Mesodermal cell (in vitro differentiated cells): ENCODE measurements around the gene NOP10. TPM values are rescaled to one million over a fixed set of nuclear protein-coding genes. Genes with fewer than 3 reads are reported as not detected.
"Not testable (repeated sequence)": the region's sequence is repeated elsewhere in the genome, so short reads cannot be mapped to it uniquely, and the experiment has no call there.

Experiments
- H3K27ac ChIP-seq: 2 replicates; pipeline ENCODE4 v1.7.0; 2013; ENCODE audit warnings: mild to moderate bottlenecking, low read depth, low read length, moderate library complexity; ENCODE audit not compliant: severe bottlenecking
- H3K36me3 ChIP-seq: 2 replicates; pipeline ENCODE4 v1.7.1; 2013; ENCODE audit warnings: mild to moderate bottlenecking, low read length, moderate library complexity; ENCODE audit not compliant: control insufficient read depth, insufficient read depth
- H3K4me1 ChIP-seq: one replicate; pipeline ENCODE4 v1.7.1; 2013; ENCODE audit warnings: mild to moderate bottlenecking, low read length; ENCODE audit not compliant: insufficient read depth, control insufficient read depth, poor library complexity, severe bottlenecking
- H3K4me3 ChIP-seq: 2 replicates; pipeline ENCODE4 v1.7.0; 2013; ENCODE audit warnings: low read length, control low read depth, mild to moderate bottlenecking; ENCODE audit not compliant: insufficient read depth, poor library complexity, severe bottlenecking; ENCODE audit errors: extremely low read depth
- H3K9me3 ChIP-seq: 2 replicates; pipeline ENCODE4 v1.7.1; 2013; ENCODE audit warnings: mild to moderate bottlenecking, low read length, moderate library complexity; ENCODE audit not compliant: control insufficient read depth
- WGBS, 2 experiments: methylation state at CpG; one replicate each; pipeline ENCODE4 v1.1.5; 2013; ENCODE audit warnings: missing lambda C conversion rate in 2 of 2; ENCODE audit not compliant: insufficient coverage in 2 of 2; 5-methylcytosine and 5-hydroxymethylcytosine counted together
- polyA plus RNA-seq, 2 experiments: library from polyadenylated mRNA; stranded (reverse); fragments of 50-300 nt; gene quantifications; one replicate each; pipeline ENCODE4 v1.2.3, GENCODE V29; 2013

Gene NOP10
- 297 TPM for polyA plus RNA-seq (2013, experiment 1 of 2)
- 259 TPM for polyA plus RNA-seq (2013, experiment 2 of 2)

GRCh38 chr15:34342737-34343575 is at the start of gene NOP10, which contains the start of gene NUTM1:
NOP10 (minus strand) TSS chr15:34343136; CDS start chr15:34343073, 63 bp downstream.
NUTM1 (plus strand) TSS chr15:34343315; CDS start chr15:34343697, 382 bp downstream.
- 0% methylated on average over 31 to 33 of the region's 38 CpGs for WGBS, 2 experiments
- Histone ChIP-seq H3K4me3 (peak within 1 kb of the TSS; percentile 78), H3K36me3 (peaks cover 34% of the 10 kb centered on the region), H3K9me3 (no peaks in the 10 kb centered on the region), H3K4me1 (no peaks in the 10 kb centered on the region), H3K27ac (peak within 1 kb of the TSS; percentile 80)

GRCh38 chr15:34389594-34390086 is 46.7 kb upstream of the NOP10 start:
- not testable (repeated sequence) for H3K36me3 ChIP-seq, H3K4me1 ChIP-seq, H3K4me3 ChIP-seq, H3K9me3 ChIP-seq, H3K27ac ChIP-seq
- no CpG with 5 or more reads among the region's 16 CpGs for WGBS, 2 experiments

GRCh38 chr15:34381829-34382521 is 39.0 kb upstream of the NOP10 start:
- H3K36me3 ChIP-seq, H3K4me1 ChIP-seq, H3K9me3 ChIP-seq, H3K4me3 ChIP-seq, H3K27ac ChIP-seq: not testable (repeated sequence)
- no CpG with 5 or more reads among the region's 19 CpGs for WGBS, 2 experiments

- not testable (repeated sequence) for H3K36me3 ChIP-seq, H3K9me3 ChIP-seq, H3K4me1 ChIP-seq, H3K4me3 ChIP-seq, H3K27ac ChIP-seq
- WGBS, 2 experiments, result 90% methylated on average over 2 to 3 of the region's 4 CpGs
Observed at GRCh38 chr15:34380491-34380890, 37.6 kb upstream of the NOP10 start.

GRCh38 chr15:34376856-34377255 is 33.9 kb upstream of the NOP10 start:
- Histone ChIP-seq H3K4me1 (no peaks in the 10 kb centered on the region), H3K9me3 (no peaks in the 10 kb centered on the region), H3K27ac (no peak overlapping the region), H3K4me3 (no peak overlapping the region), H3K36me3 (no peaks in the 10 kb centered on the region)
- WGBS, 2 experiments, result 100% methylated on average over 1 to 2 of the region's 2 CpGs

- 100% methylated on average over 1 of the region's 2 CpGs; no CpG with 5 or more reads in 1 of the 2 experiments for WGBS, 2 experiments
- H3K9me3 ChIP-seq, H3K27ac ChIP-seq, H3K36me3 ChIP-seq, H3K4me1 ChIP-seq, H3K4me3 ChIP-seq: not testable (repeated sequence)
Observed at GRCh38 chr15:34375541-34375940, 32.6 kb upstream of the NOP10 start.

GRCh38 chr15:34374816-34375215 is 31.9 kb upstream of the NOP10 start:
- Histone ChIP-seq H3K9me3 (no peaks in the 10 kb centered on the region), H3K36me3 (no peaks in the 10 kb centered on the region), H3K4me1 (no peaks in the 10 kb centered on the region), H3K4me3 (no peak overlapping the region), H3K27ac (no peak overlapping the region)
- no CpG with 5 or more reads among the region's 2 CpGs for WGBS, 2 experiments

- no peaks in the 10 kb centered on the region for H3K9me3 ChIP-seq
- H3K36me3 ChIP-seq, result no peaks in the 10 kb centered on the region
- 88 to 97% methylated on average over 8 of the region's 8 CpGs for WGBS, 2 experiments
- no peak overlapping the region for H3K27ac ChIP-seq
- H3K4me3 ChIP-seq, result no peak overlapping the region
- H3K4me1 ChIP-seq, result no peaks in the 10 kb centered on the region
Observed at GRCh38 chr15:34373951-34374350, 31.0 kb upstream of the NOP10 start.

GRCh38 chr15:34370643-34371042 is 27.7 kb upstream of the NOP10 start:
- Histone ChIP-seq H3K4me3 (no peak overlapping the region), H3K36me3 (no peaks in the 10 kb centered on the region), H3K4me1 (no peaks in the 10 kb centered on the region), H3K27ac (no peak overlapping the region), H3K9me3 (no peaks in the 10 kb centered on the region)
- WGBS, 2 experiments, result 0 to 45% methylated on average over 1 to 2 of the region's 2 CpGs

- H3K9me3 ChIP-seq, result no peaks in the 10 kb centered on the region
- no peak overlapping the region for H3K4me3 ChIP-seq
- H3K4me1 ChIP-seq, result peaks cover 2% of the 10 kb centered on the region
- no peak overlapping the region for H3K27ac ChIP-seq
- no peaks in the 10 kb centered on the region for H3K36me3 ChIP-seq
- WGBS, 2 experiments, result 56 to 100% methylated on average over 1 of the region's 2 CpGs
Observed at GRCh38 chr15:34370129-34370528, 27.2 kb upstream of the NOP10 start.
